Neural progenitor cell (in vitro differentiated cells): ENCODE results near the gene NUDT22. TPM values are rescaled to one million over a fixed set of nuclear protein-coding genes. Genes with fewer than 3 reads are reported as not detected.

Experiments
- DNase-seq: peaks from one replicate; pipeline ENCODE4 v3.0.0-alpha.2; 2016; ENCODE audit warnings: low spot score
- H2AFZ ChIP-seq: fragments of 200-600 bp; sonication (generic); replicated peaks from 2 replicates; pipeline ENCODE4 v1.6.1; 2016; ENCODE audit warnings: antibody characterized with exemption
- H3F3A ChIP-seq: fragments of 200-600 bp; sonication (generic); 2 replicates; pipeline ENCODE4 v1.6.1; 2016; ENCODE audit warnings: antibody characterized with exemption, low read depth
- H3K27ac ChIP-seq: fragments of 200-600 bp; sonication (generic); 2 replicates; pipeline ENCODE4 v1.5.1; 2016; ENCODE audit warnings: mild to moderate bottlenecking
- H3K27me3 ChIP-seq: fragments of 200-600 bp; sonication (generic); 2 replicates; pipeline ENCODE4 v1.6.1; 2016; ENCODE audit warnings: mild to moderate bottlenecking, moderate library complexity
- H3K36me3 ChIP-seq: fragments of 200-600 bp; sonication (generic); 2 replicates; pipeline ENCODE4 v1.5.1; 2016
- H3K4me1 ChIP-seq: fragments of 200-600 bp; sonication (generic); 2 replicates; pipeline ENCODE4 v1.6.1; 2016; ENCODE audit warnings: mixed run types
- H3K4me2 ChIP-seq: fragments of 200-600 bp; sonication (generic); 2 replicates; pipeline ENCODE4 v1.6.1; 2016
- H3K4me3 ChIP-seq: fragments of 200-600 bp; sonication (generic); 2 replicates; pipeline ENCODE4 v1.5.1; 2016
- H3K79me2 ChIP-seq: fragments of 200-600 bp; sonication (generic); 2 replicates; pipeline ENCODE4 v1.6.1; 2016; ENCODE audit warnings: low read depth
- H3K9ac ChIP-seq: fragments of 200-600 bp; sonication (generic); 2 replicates; pipeline ENCODE4 v1.6.1; 2016
- H3K9me3 ChIP-seq: fragments of 200-600 bp; sonication (generic); 2 replicates; pipeline ENCODE4 v1.5.1; 2016; ENCODE audit warnings: low read depth
- H4K20me1 ChIP-seq: fragments of 200-600 bp; sonication (generic); 2 replicates; pipeline ENCODE4 v1.6.1; 2016; ENCODE audit warnings: low read depth
- H3K27ac Mint-ChIP-seq: 3 replicates; pipeline ENCODE4 v1.8.0; 2021; ENCODE audit warnings: mixed read lengths
- H3K27me3 Mint-ChIP-seq: 2 replicates; pipeline ENCODE4 v1.8.0; 2022; ENCODE audit warnings: low read depth, mild to moderate bottlenecking, inconsistent platforms, moderate library complexity, mixed read lengths; ENCODE audit not compliant: insufficient read depth
- H3K36me3 Mint-ChIP-seq: 3 replicates; pipeline ENCODE4 v1.8.0; 2021; ENCODE audit warnings: mixed read lengths
- H3K4me1 Mint-ChIP-seq: 3 replicates; pipeline ENCODE4 v1.8.0; 2021; ENCODE audit warnings: mixed read lengths
- H3K4me3 Mint-ChIP-seq: 3 replicates; pipeline ENCODE4 v1.8.0; 2021; ENCODE audit warnings: mild to moderate bottlenecking, moderate library complexity, mixed read lengths
- H3K9me3 Mint-ChIP-seq: 3 replicates; pipeline ENCODE4 v1.8.0; 2020; ENCODE audit warnings: mixed read lengths
- CTCF ChIP-seq: fragments of 200-600 bp; sonication (generic); IDR thresholded peaks from 2 replicates; pipeline ENCODE4 v1.5.1; 2017; ENCODE audit warnings: antibody characterized with exemption, mild to moderate bottlenecking
- EZH2 ChIP-seq: fragments of 200-600 bp; sonication (generic); IDR thresholded peaks from 2 replicates; pipeline ENCODE4 v1.6.1; 2017; ENCODE audit warnings: antibody characterized with exemption, mild to moderate bottlenecking, moderate library complexity
- EZH2phosphoT487 ChIP-seq: fragments of 200-600 bp; sonication (generic); IDR thresholded peaks from 2 replicates; pipeline ENCODE4 v1.6.1; 2017; ENCODE audit warnings: antibody characterized with exemption
- total RNA-seq: library from RNA; depleted of rRNA; stranded (reverse); fragments of >200 nt; gene quantifications from 2 replicates; pipeline ENCODE4 v1.2.3, GENCODE V29; 2015; ENCODE audit warnings: low replicate concordance

Gene NUDT22
- total RNA-seq, 1 donor from 2014 or later, result 23.5 TPM

GRCh38 chr11:64208796-64209562, 17.1 kb upstream of the NUDT22 start:
- peaks cover 13% of the 10 kb centered on the region for H3F3A ChIP-seq
- H3K36me3 ChIP-seq, result no peaks in the 10 kb centered on the region
- H3K4me2 ChIP-seq, result no peak overlapping the region
- Mint-ChIP-seq H3K9me3 (no peaks in the 10 kb centered on the region), H3K36me3 (peaks cover 9% of the 10 kb centered on the region), H3K27me3 (peaks cover 8% of the 10 kb centered on the region), H3K4me3 (peak overlapping the region; percentile 33), H3K4me1 (peaks cover 10% of the 10 kb centered on the region), H3K27ac (peak overlapping the region; percentile 63)
- peak; percentile 1 for DNase-seq
- no peaks in the 10 kb centered on the region for H3K4me1 ChIP-seq
- no peaks in the 10 kb centered on the region for H3K9me3 ChIP-seq
- no peak overlapping the region for H2AFZ ChIP-seq
- no peak overlapping the region for H3K4me3 ChIP-seq
- no peaks in the 10 kb centered on the region for H3K79me2 ChIP-seq
- TF ChIP-seq EZH2phosphoT487 (no peak), CTCF (no peak), EZH2 (no peak)
- no peaks in the 10 kb centered on the region for H3K27me3 ChIP-seq
- no peak overlapping the region for H3K27ac ChIP-seq
- peak overlapping the region; percentile 20 for H3K9ac ChIP-seq
- H4K20me1 ChIP-seq, result peaks cover 20% of the 10 kb centered on the region

GRCh38 chr11:64209563-64209843, 16.6 kb upstream of the NUDT22 start:
- Mint-ChIP-seq H3K9me3 (no peaks in the 10 kb centered on the region), H3K27ac (no peak overlapping the region), H3K4me3 (no peak overlapping the region), H3K27me3 (peaks cover 8% of the 10 kb centered on the region), H3K36me3 (peaks cover 5% of the 10 kb centered on the region), H3K4me1 (peaks cover 7% of the 10 kb centered on the region)
- Histone ChIP-seq H3K4me3 (no peak overlapping the region), H3K4me2 (no peak overlapping the region), H3K27ac (no peak overlapping the region), H3K79me2 (no peaks in the 10 kb centered on the region), H3F3A (peaks cover 8% of the 10 kb centered on the region), H3K9ac (peak overlapping the region; percentile 20), H3K36me3 (no peaks in the 10 kb centered on the region), H3K9me3 (no peaks in the 10 kb centered on the region), H3K27me3 (no peaks in the 10 kb centered on the region), H2AFZ (no peak overlapping the region), H4K20me1 (peaks cover 15% of the 10 kb centered on the region), H3K4me1 (no peaks in the 10 kb centered on the region)
- TF ChIP-seq EZH2 (no peak), EZH2phosphoT487 (no peak), CTCF (no peak)
- DNase-seq, result peak; percentile 0

DNA sequence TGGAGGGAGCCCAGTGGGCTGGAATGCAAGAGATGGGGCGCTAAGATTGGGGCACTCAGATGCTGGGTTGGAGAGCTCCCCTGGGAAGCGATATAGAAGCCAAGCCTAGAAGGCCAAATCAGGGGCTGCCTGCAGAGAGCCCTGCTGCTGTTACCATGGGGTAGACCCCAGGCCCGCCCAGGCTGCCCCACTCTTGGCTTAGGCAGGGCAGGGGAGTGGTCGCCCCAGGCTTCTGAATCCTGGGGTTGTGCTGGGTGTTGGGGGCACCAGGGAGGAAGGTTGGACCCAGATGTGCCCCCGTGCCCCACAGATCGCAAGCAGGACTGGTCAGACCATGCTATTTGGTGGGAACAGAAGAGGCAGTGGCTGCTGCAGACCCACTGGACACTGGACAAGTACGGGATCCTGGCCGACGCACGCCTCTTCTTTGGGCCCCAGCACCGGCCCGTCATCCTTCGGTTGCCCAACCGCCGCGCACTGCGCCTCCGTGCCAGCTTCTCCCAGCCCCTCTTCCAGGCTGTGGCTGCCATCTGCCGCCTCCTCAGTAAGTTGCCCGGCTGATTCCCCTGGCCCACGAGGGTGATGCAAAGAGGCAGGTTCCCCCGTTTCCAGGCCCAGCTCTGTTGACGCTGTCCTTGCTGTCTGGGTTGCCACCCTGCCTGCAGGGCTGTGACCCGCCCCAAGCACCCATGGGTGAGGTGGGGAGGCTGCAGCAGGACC, 15.6 kb upstream of the NUDT22 start:
- Mint-ChIP-seq H3K4me3 (no peak overlapping the region), H3K36me3 (peaks cover 6% of the 10 kb centered on the region), H3K27ac (peak overlapping the region; percentile 58), H3K4me1 (peaks cover 5% of the 10 kb centered on the region), H3K27me3 (peaks cover 8% of the 10 kb centered on the region), H3K9me3 (no peaks in the 10 kb centered on the region)
- Histone ChIP-seq H3K9me3 (no peaks in the 10 kb centered on the region), H3K27me3 (no peaks in the 10 kb centered on the region), H2AFZ (no peak overlapping the region), H3K27ac (no peak overlapping the region), H3F3A (peaks cover 6% of the 10 kb centered on the region), H3K9ac (no peak overlapping the region), H3K4me1 (no peaks in the 10 kb centered on the region), H3K36me3 (no peaks in the 10 kb centered on the region), H3K4me2 (no peak overlapping the region), H3K79me2 (no peaks in the 10 kb centered on the region), H4K20me1 (peaks cover 7% of the 10 kb centered on the region), H3K4me3 (no peak overlapping the region)
- peak; percentile 1 for DNase-seq
- TF ChIP-seq CTCF (no peak), EZH2 (no peak), EZH2phosphoT487 (no peak)
